Astrocyte (in vitro differentiated cells and primary cell): ENCODE results near the gene MAGEC1. TPM values are rescaled to one million over a fixed set of nuclear protein-coding genes. Genes with fewer than 3 reads are reported as not detected.

Experiments used
- DNase-seq: peaks from one replicate; pipeline ENCODE4 v3.0.0-alpha.2; 2010; ENCODE audit warnings: low read depth
- FAIRE-seq: peaks from 2 replicates; lab custom pipeline; 2011; peaks lifted over from hg19 to GRCh38; lab: Jason Lieb, UNC
- H2AFZ ChIP-seq: 2 replicates; pipeline ENCODE4 v1.6.0; 2012; ENCODE audit warnings: low read depth, low read length, inconsistent platforms
- H3K27ac ChIP-seq: 2 replicates; pipeline ENCODE4 v1.5.1; 2011; ENCODE audit warnings: low read depth, low read length, inconsistent platforms
- H3K27me3 ChIP-seq: 2 replicates; pipeline ENCODE4 v1.6.0; 2011; ENCODE audit warnings: low read length, inconsistent platforms; ENCODE audit not compliant: insufficient read depth
- H3K36me3 ChIP-seq: 2 replicates; pipeline ENCODE4 v1.5.1; 2011; ENCODE audit warnings: low read length, inconsistent platforms; ENCODE audit not compliant: insufficient read depth
- H3K4me1 ChIP-seq: 2 replicates; pipeline ENCODE4 v1.5.1; 2011; ENCODE audit warnings: low read length, inconsistent platforms; ENCODE audit not compliant: insufficient read depth
- H3K4me2 ChIP-seq: 2 replicates; pipeline ENCODE4 v1.6.0; 2012; ENCODE audit warnings: low read length, inconsistent platforms
- H3K4me3 ChIP-seq: 2 replicates; pipeline ENCODE4 v1.5.1; 2011; ENCODE audit warnings: low read depth, mild to moderate bottlenecking, low read length, inconsistent platforms; ENCODE audit not compliant: insufficient read depth
- H3K79me2 ChIP-seq: 2 replicates; pipeline ENCODE4 v1.6.0; 2012; ENCODE audit warnings: mild to moderate bottlenecking, low read length, inconsistent platforms; ENCODE audit not compliant: insufficient read depth
- H3K9ac ChIP-seq: 2 replicates; pipeline ENCODE4 v1.6.0; 2012; ENCODE audit warnings: mild to moderate bottlenecking, low read length, inconsistent platforms
- H3K9me3 ChIP-seq: 2 replicates; pipeline ENCODE4 v1.5.1; 2012; ENCODE audit warnings: low read depth, mild to moderate bottlenecking, low read length, inconsistent platforms; ENCODE audit not compliant: insufficient read depth
- H4K20me1 ChIP-seq: 2 replicates; pipeline ENCODE4 v1.6.0; 2012; ENCODE audit warnings: low read length, inconsistent platforms; ENCODE audit not compliant: insufficient read depth
- H3K27ac Mint-ChIP-seq: one replicate; pipeline ENCODE4 v1.8.0; 2021; ENCODE audit warnings: mild to moderate bottlenecking, mixed read lengths; ENCODE audit not compliant: unreplicated experiment
- H3K27me3 Mint-ChIP-seq: one replicate; pipeline ENCODE4 v1.8.0; 2021; ENCODE audit warnings: low read depth, mixed read lengths; ENCODE audit not compliant: unreplicated experiment
- H3K36me3 Mint-ChIP-seq: one replicate; pipeline ENCODE4 v1.8.0; 2021; ENCODE audit warnings: low read depth, mixed read lengths; ENCODE audit not compliant: unreplicated experiment
- H3K4me1 Mint-ChIP-seq: one replicate; pipeline ENCODE4 v1.8.0; 2021; ENCODE audit warnings: low read depth, mixed read lengths; ENCODE audit not compliant: unreplicated experiment
- H3K4me3 Mint-ChIP-seq: one replicate; pipeline ENCODE4 v1.8.0; 2021; ENCODE audit warnings: mild to moderate bottlenecking, moderate library complexity, mixed read lengths; ENCODE audit not compliant: unreplicated experiment
- H3K9me3 Mint-ChIP-seq: one replicate; pipeline ENCODE4 v1.8.0; 2021; ENCODE audit warnings: mild to moderate bottlenecking, mixed read lengths; ENCODE audit not compliant: unreplicated experiment
- CTCF ChIP-seq: IDR thresholded peaks from 2 replicates; pipeline ENCODE4 v1.5.1; 2011; ENCODE audit warnings: low read depth, mild to moderate bottlenecking, inconsistent platforms, low read length, moderate library complexity; ENCODE audit not compliant: insufficient read depth
- EZH2 ChIP-seq: IDR thresholded peaks from 2 replicates; pipeline ENCODE4 v1.6.1; 2012; ENCODE audit warnings: mild to moderate bottlenecking, low read length, inconsistent platforms; ENCODE audit not compliant: insufficient read depth
- total RNA-seq: library from RNA; stranded (reverse); gene quantifications from 2 replicates; pipeline ENCODE4 v1.2.1, GENCODE V29; 2021

MAGEC1 gene
- total RNA-seq, 1 donor from 2014 or later: not detected

- peaks cover 11% of the 10 kb centered on the region for H3K9me3 Mint-ChIP-seq
- Histone ChIP-seq H3K4me2 (no peak overlapping the region), H3K27ac (no peak overlapping the region), H3K27me3 (no peaks in the 10 kb centered on the region), H2AFZ (no peak overlapping the region), H3K9me3 (no peaks in the 10 kb centered on the region), H3K36me3 (no peaks in the 10 kb centered on the region), H3K79me2 (no peaks in the 10 kb centered on the region), H4K20me1 (no peaks in the 10 kb centered on the region), H3K4me1 (no peaks in the 10 kb centered on the region), H3K9ac (no peak overlapping the region), H3K4me3 (no peak overlapping the region)
- H3K27ac Mint-ChIP-seq: no peak overlapping the region
- H3K4me1 Mint-ChIP-seq: no peaks in the 10 kb centered on the region
- no peak overlapping the region for H3K4me3 Mint-ChIP-seq
- FAIRE-seq: no peak
- H3K27me3 Mint-ChIP-seq: peaks cover 17% of the 10 kb centered on the region
- TF ChIP-seq CTCF: no peak
- TF ChIP-seq EZH2: no peak
- H3K36me3 Mint-ChIP-seq: no peaks in the 10 kb centered on the region
- DNase-seq: no peak
Observed at GRCh38 chrX:141904262-141904661, 568 bp downstream of the MAGEC1 start.

GRCh38 chrX:141917801-141918200, 14.1 kb downstream of the MAGEC1 start:
- Mint-ChIP-seq H3K27me3 (peaks cover 3% of the 10 kb centered on the region), H3K4me1 (no peaks in the 10 kb centered on the region), H3K9me3 (no peaks in the 10 kb centered on the region), H3K27ac (no peak overlapping the region), H3K4me3 (no peak overlapping the region), H3K36me3 (no peaks in the 10 kb centered on the region)
- H3K27me3 ChIP-seq: no peaks in the 10 kb centered on the region
- no peak overlapping the region for H3K4me2 ChIP-seq
- no peaks in the 10 kb centered on the region for H4K20me1 ChIP-seq
- no peak overlapping the region for H3K9ac ChIP-seq
- TF ChIP-seq EZH2 (no peak), CTCF (no peak)
- no peaks in the 10 kb centered on the region for H3K79me2 ChIP-seq
- H3K36me3 ChIP-seq: no peaks in the 10 kb centered on the region
- no peaks in the 10 kb centered on the region for H3K4me1 ChIP-seq
- H3K4me3 ChIP-seq: no peak overlapping the region
- H3K9me3 ChIP-seq: no peaks in the 10 kb centered on the region
- no peak for DNase-seq
- no peak for FAIRE-seq
- H3K27ac ChIP-seq: no peak overlapping the region
- H2AFZ ChIP-seq: no peak overlapping the region

- peaks cover 3% of the 10 kb centered on the region for H3K27me3 Mint-ChIP-seq
- H2AFZ ChIP-seq: no peak overlapping the region
- no peak overlapping the region for H3K27ac Mint-ChIP-seq
- H3K27ac ChIP-seq: no peak overlapping the region
- no peaks in the 10 kb centered on the region for H3K4me1 ChIP-seq
- no peaks in the 10 kb centered on the region for H3K36me3 Mint-ChIP-seq
- no peak overlapping the region for H3K4me3 Mint-ChIP-seq
- no peaks in the 10 kb centered on the region for H3K36me3 ChIP-seq
- H3K4me1 Mint-ChIP-seq: no peaks in the 10 kb centered on the region
- H3K79me2 ChIP-seq: no peaks in the 10 kb centered on the region
- no peaks in the 10 kb centered on the region for H4K20me1 ChIP-seq
- DNase-seq: no peak
- no peaks in the 10 kb centered on the region for H3K27me3 ChIP-seq
- no peak overlapping the region for H3K9ac ChIP-seq
- H3K9me3 Mint-ChIP-seq: no peaks in the 10 kb centered on the region
- TF ChIP-seq EZH2 (no peak), CTCF (no peak)
- no peaks in the 10 kb centered on the region for H3K9me3 ChIP-seq
- H3K4me3 ChIP-seq: no peak overlapping the region
- no peak for FAIRE-seq
- H3K4me2 ChIP-seq: no peak overlapping the region
Observed at GRCh38 chrX:141924293-141924692, 20.6 kb downstream of the MAGEC1 start.
